HepG2 (cell line): ENCODE data around the gene CEP20. TPM values are rescaled to one million over a fixed set of nuclear protein-coding genes. Genes with fewer than 3 reads are reported as not detected.

Source experiments
- AHDC1 ChIP-seq: sonication (generic); formaldehyde crosslinking; IDR thresholded peaks from 2 replicates; pipeline ENCODE4 v1.5.1; 2020; ENCODE audit warnings: mild to moderate bottlenecking, missing genetic modification reagents, borderline replicate concordance
- CBX2 ChIP-seq, 2 experiments: fragments of 200-600 bp in 1 of 2; sonication (generic); formaldehyde crosslinking in 1 of 2; IDR thresholded peaks; 2 replicates each; pipeline versions ENCODE4 v1.7.0 to v1.8.1; 2018 to 2022; ENCODE audit warnings: low read depth in 2 of 2, low read length in 1 of 2, mild to moderate bottlenecking in 1 of 2, missing genetic modification reagents in 1 of 2
- E2F2 ChIP-seq: sonication (generic); formaldehyde crosslinking; IDR thresholded peaks from 2 replicates; pipeline ENCODE4 v1.4.0; 2020; ENCODE audit warnings: missing genetic modification reagents, borderline replicate concordance
- KDM4B ChIP-seq: sonication (generic); formaldehyde crosslinking; IDR thresholded peaks from 2 replicates; pipeline ENCODE4 v1.4.0; 2020; ENCODE audit warnings: missing genetic modification reagents
- MEF2D ChIP-seq: sonication (generic); formaldehyde crosslinking; IDR thresholded peaks from 2 replicates; pipeline ENCODE4 v1.5.1; 2020; ENCODE audit warnings: mild to moderate bottlenecking, missing genetic modification reagents
- NBN ChIP-seq: fragments of 450-650 bp; conservative IDR thresholded peaks from 2 replicates; pipeline ENCODE4 v1.6.1; 2017
- RFX1 ChIP-seq: fragments of 450-650 bp; IDR thresholded peaks from 2 replicates; pipeline ENCODE4 v1.6.1; 2017
- SP2 ChIP-seq: sonication (generic); formaldehyde crosslinking; IDR thresholded peaks from 2 replicates; pipeline ENCODE4 v1.5.1; 2020; ENCODE audit warnings: mild to moderate bottlenecking, missing genetic modification reagents
- TGIF2 ChIP-seq: IDR thresholded peaks from 2 replicates; pipeline ENCODE4 v1.6.1; 2016; ENCODE audit warnings: control low read depth, missing compliant biosample characterization
- ZFP90 ChIP-seq: sonication (generic); formaldehyde crosslinking; IDR thresholded peaks from 2 replicates; pipeline ENCODE4 v1.8.0; 2022; ENCODE audit warnings: missing genetic modification reagents, mild to moderate bottlenecking, inconsistent platforms, borderline replicate concordance
- ZNF768 ChIP-seq: sonication (generic); formaldehyde crosslinking; IDR thresholded peaks from 2 replicates; pipeline ENCODE4 v1.4.0; 2020; ENCODE audit warnings: missing genetic modification reagents
- polyA plus RNA-seq, 8 experiments: library from polyadenylated mRNA; depleted of rRNA in 3 of 8; stranded (reverse) in 7 of 8; unstranded in 1 of 8; fragments of >200 nt; fragmentation: Illumina TruSeq in 4 of 8; extraction: Trizol in 4 of 8; gene quantifications; 2 replicates each; pipeline versions ENCODE4 v1.2.1 to v1.2.3, GENCODE V29; 2011 to 2016; ENCODE audit warnings: low read depth in 4 of 8, missing spikeins in 1 of 8, mixed read lengths in 1 of 8; ENCODE audit not compliant: insufficient read depth in 1 of 8
- total RNA-seq, 5 experiments: library from RNA; depleted of rRNA; stranded (reverse); fragments of >200 nt; fragmentation: Illumina TruSeq; extraction: Trizol; gene quantifications; 2 replicates each; pipeline ENCODE4 v1.2.3, GENCODE V29; 2016; ENCODE audit warnings: low read depth in 1 of 5

Gene CEP20
- total and polyA plus RNA-seq, 2 of the 13 experiments (the other 11 are each of a cell fraction or from before 2014, with no cell fraction given), result 53.0 to 54.1 TPM

GRCh38 chr16:15907863-15908478, 19.6 kb upstream of the CEP20 start (continued):
- TF ChIP-seq NBN (no peak), KDM4B (CRISPR knock-in tag) (no peak), MEF2D (no peak), SP2 (CRISPR knock-in tag) (peak; percentile 34; the same call in 1 of the 2 replicates), TGIF2 (CRISPR knock-in tag) (peak; percentile 72; the same call in 1 of the 2 replicates), CBX2 (IDR thresholded peaks at IDR 0.05; ENCODE audit: low read depth, low read length) (no peak), CBX2 (CRISPR knock-in tag; IDR thresholded peaks at IDR 0.05; ENCODE audit: low read depth) (no peak), ZNF768 (CRISPR knock-in tag) (no peak), E2F2 (CRISPR knock-in tag) (no peak), ZFP90 (no peak), RFX1 (no peak), AHDC1 (CRISPR knock-in tag) (no peak)
- TF ChIP-seq, all 625 proteins: peak for 27
